Left hindlimb (tissue), 1 donor: Measurements from ENCODE around the gene MEIG1.
"Not testable (repeated sequence)": the region's sequence is repeated elsewhere in the genome, so short reads cannot be mapped to it uniquely, and the experiment has no call there.

ENCODE experiments used
- DNase-seq: peaks from one replicate; pipeline ENCODE4 v3.0.0-alpha.2; 2018

The MEIG1 gene

GRCh38 chr10:14959221-14960057, at the start of gene MEIG1:
Gene MEIG1, plus strand, starts transcription at chr10:14959388. Its CDS starts 7,081 bp downstream, at chr10:14966469.
- DNase-seq, result peak; percentile 95

- DNase-seq, result no peak
Observed at GRCh38 chr10:14910953-14911352, 48.2 kb upstream of the MEIG1 start.

GRCh38 chr10:14911801-14912200, 47.4 kb upstream of the MEIG1 start:
- DNase-seq, result no peak

DNA sequence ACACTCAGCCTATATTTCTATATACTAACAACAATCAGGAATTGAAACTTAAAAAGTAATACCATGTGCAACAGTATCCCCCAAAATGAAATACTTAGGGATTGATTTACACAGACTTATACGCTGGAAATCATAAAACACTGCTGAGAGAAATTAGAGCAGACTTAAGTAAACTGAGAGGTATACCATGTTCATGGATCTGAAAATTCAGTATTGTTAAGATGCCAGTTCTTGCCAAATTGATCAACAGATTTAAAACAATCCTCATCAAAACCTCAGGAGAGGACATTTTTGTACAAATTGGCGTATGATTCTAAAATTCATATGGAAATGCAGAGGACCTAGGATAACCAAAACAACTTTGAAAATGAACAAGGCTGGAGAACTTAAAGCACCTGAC, 42.6 kb upstream of the MEIG1 start:
- DNase-seq, result no peak

GRCh38 chr10:14917827-14918226, 41.4 kb upstream of the MEIG1 start:
- no peak for DNase-seq

DNA sequence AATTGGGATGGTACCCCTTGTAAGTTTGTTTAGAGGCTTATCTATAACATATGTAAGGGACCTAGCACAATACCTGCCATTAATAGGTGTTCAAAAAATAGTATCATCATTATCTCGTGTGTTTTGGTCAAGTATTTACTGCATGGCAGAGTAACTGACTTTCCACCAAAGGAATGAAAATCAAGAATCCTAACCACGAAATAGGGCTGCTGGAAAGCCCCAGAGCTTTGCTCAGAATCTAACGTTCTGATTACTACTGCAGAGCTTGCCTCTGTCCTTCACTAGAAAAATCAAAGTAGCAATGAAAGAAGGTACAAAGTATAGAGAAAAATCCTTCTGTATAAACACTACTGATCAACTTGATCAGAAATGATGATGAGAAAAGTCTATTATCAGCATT, 40.2 kb upstream of the MEIG1 start:
- no peak for DNase-seq

- no peak for DNase-seq
Observed at GRCh38 chr10:14924013-14924412, 35.2 kb upstream of the MEIG1 start.

GRCh38 chr10:14925268-14925667, 33.9 kb upstream of the MEIG1 start:
- DNase-seq, result no peak

GRCh38 chr10:14926061-14926470, 33.1 kb upstream of the MEIG1 start:
- DNase-seq, result no peak

GRCh38 chr10:14926722-14927416, 32.3 kb upstream of the MEIG1 start:
- no peak for DNase-seq

DNA sequence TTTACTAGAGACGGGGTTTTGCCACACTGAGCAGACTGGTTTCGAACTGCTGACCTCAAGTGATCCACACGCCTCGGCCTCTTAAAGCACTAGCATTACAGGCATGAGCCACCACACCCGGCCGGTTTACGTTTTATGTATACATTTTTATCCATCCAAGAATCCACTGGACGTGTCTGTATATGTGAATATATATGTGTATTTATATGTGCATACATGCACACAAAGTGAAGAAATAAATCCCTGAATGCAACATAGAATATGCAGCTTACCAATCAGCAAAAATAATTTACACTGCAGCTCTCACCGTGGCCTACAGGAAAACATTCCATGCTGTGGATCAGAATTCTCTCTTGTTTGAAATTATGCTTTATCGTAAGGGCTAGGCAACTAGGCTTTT, 28.6 kb upstream of the MEIG1 start:
- no peak for DNase-seq

- DNase-seq, result no peak
Observed at GRCh38 chr10:14936584-14936983, 22.6 kb upstream of the MEIG1 start.

DNA sequence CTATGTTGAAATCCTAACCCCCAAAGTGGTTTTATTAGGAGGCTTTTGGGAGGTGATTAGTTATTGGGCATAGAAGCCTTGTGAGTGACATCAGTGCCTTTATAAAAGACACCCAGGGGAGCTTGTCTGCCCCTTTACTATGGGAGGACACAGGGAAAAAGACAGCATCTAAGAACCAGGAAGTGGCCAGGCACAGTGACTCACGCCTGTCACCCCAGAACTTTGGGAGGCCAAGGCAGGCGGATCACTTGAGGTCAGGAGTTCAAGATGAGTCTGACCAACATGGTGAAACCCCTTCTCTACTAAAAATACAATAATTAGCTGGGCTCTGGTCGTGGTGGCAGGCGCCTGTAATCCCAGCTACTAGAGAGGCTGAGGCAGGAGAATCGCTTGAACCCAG, 20.2 kb upstream of the MEIG1 start:
- DNase-seq, result not testable (repeated sequence)

- DNase-seq, result not testable (repeated sequence)
Observed at GRCh38 chr10:14942147-14942949, 16.8 kb upstream of the MEIG1 start.

GRCh38 chr10:14942950-14943338, 16.2 kb upstream of the MEIG1 start:
- not testable (repeated sequence) for DNase-seq

- DNase-seq, result no peak
Observed at GRCh38 chr10:14945108-14945507, 14.1 kb upstream of the MEIG1 start.

DNA sequence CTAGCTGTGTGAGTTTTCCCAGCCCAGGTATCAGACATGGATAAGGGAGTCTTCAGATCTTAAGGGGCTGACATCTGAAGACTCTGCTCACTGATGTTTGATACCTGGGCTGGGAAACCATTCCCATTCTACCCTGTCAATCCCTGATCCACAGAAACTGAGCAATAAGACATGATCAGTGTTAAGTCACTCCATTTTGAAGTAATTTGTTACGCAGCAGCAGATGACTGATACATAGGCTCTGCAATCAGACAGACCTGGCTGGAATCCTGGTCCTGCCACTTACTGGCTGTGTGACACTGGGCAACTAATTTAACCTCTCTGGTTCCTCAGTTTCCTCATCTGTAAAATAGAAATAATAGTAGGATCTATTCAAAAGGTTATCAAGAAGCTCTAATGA, 11.9 kb upstream of the MEIG1 start:
- DNase-seq, result no peak

DNA sequence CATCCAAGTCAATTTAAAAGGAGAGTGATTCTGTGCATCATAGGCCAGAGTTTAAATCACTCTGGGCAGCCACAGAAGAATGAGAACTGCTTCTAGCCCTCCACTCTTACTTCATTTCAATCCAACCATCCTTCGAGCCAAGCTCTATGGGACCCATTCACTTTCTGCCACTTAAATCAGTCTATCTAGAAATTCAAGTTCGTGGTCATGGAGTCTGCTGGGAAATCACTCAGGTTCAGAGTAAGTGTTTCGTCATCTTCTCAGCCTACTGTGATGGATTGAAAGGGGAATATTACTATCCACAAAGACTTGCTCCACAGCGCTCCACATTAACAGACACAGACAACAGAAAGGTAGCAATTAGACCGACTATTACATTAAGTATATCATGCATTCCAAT, 9.9 kb upstream of the MEIG1 start:
- DNase-seq, result no peak

DNA sequence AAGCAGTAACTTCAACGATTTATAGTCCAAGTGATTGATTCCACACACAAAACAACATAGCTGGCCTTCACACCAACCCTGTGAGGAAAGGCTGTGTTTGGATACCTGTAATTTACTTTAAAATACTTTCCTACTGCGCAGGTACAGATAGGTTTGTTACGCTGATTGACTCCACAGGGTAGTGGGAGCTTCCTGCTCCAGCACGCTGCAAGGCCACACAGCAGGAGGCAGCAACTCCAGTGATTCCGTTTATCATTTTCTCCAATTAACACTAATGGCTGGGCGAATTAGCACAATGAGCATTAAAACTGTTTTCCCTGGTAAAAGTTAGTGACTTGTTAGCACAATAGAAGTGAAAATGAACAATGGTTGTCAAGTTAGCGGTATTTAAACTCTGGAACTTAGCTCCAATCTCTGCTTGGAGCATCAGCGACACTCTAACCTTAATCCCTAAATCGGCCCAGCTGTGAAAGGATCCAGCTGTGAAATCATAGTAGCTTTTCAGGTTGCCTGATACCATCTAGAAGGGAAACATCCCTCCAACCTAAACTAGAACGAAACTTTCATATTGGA, 6.3 kb upstream of the MEIG1 start:
- DNase-seq, result no peak

GRCh38 chr10:14953424-14954000, 5.7 kb upstream of the MEIG1 start:
- DNase-seq, result peak; percentile 76

DNA sequence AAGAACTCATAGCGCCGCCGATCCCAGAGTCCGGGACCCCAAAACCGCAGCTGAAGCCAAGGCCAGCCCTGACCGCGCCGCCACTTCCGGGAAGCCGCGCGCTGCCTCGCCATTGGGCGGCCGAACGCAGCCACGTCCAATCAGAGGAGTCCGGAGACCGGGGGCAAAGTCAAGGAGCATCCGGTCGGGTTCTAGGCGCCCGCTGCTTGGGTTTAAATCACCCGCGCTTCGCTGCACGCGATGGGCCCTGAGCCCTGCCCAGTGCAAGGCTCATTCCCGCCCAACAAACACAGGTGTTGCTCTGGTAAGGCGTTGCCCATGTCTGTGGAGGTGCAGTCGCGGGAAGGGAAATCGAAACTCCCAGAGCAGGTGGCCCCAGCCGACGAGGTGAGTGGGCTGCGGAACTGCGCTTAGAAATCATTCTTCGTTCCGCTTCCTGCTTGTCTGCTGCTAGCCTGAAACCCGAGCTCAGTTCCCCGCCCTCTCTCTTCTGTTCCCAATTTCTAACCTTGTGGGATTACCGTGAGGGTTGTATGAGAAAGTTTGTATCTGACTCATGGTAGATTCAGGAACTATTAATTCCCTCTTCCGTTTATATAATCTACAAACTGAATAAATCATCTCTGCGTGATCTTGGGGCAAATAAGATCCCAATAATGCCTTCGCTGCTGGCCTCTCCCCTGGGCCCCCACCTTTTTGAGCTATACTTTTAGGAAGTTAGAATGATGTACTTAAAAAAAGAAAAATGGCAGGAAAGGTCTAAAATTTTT, 5.0 kb upstream of the MEIG1 start, which contains the start of gene DCLRE1C:
Gene DCLRE1C (minus strand): TSS at position 96 of the 770 bp plus-strand sequence. CDS start 86 bp downstream, at position 10.
- peak; percentile 93 for DNase-seq

GRCh38 chr10:14954934-14955333, 4.3 kb upstream of the MEIG1 start:
- no peak for DNase-seq
